GM11168 (cell line): ENCODE data around the gene CSE1L.
"Not testable (repeated sequence)": the region's sequence is repeated elsewhere in the genome, so short reads cannot be mapped to it uniquely, and the experiment has no call there.

Source experiments
- in situ Hi-C: fragments of 300-500 bp; cut with MboI; formaldehyde crosslinking; loops from one replicate; pipeline ENCODE4 v1.12.0; 2022; ENCODE audit warnings: low sequenced_read_pairs; ENCODE audit not compliant: unreplicated experiment

Gene CSE1L

GRCh38 chr20:49054056-49054643, 8.0 kb downstream of the CSE1L start:
- in situ Hi-C loops: no loop called here

- in situ Hi-C loops: no loop called here
Measured at GRCh38 chr20:49063279-49063678, 17.2 kb downstream of the CSE1L start.

GRCh38 chr20:49074521-49074920, 28.4 kb downstream of the CSE1L start:
- in situ Hi-C loops: no loop called here

GRCh38 chr20:49078310-49078709, 32.2 kb downstream of the CSE1L start:
- in situ Hi-C loops: no loop called here

GRCh38 chr20:49082295-49082694, 36.2 kb downstream of the CSE1L start:
- in situ Hi-C loops: not testable (repeated sequence)

GRCh38 chr20:49091104-49091503, 45.0 kb downstream of the CSE1L start:
- in situ Hi-C loops: no loop called here

- in situ Hi-C loops: no loop called here
Measured at GRCh38 chr20:49091762-49092161, 45.6 kb downstream of the CSE1L start.

- in situ Hi-C loops: no loop called here
Measured at GRCh38 chr20:49096203-49096730, 50.2 kb downstream of the CSE1L start.

GRCh38 chr20:49097159-49097558, 51.0 kb downstream of the CSE1L start:
- in situ Hi-C loops: no loop called here

- in situ Hi-C loops: no loop called here
Measured at GRCh38 chr20:49098136-49098535, 52.0 kb downstream of the CSE1L start.

GRCh38 chr20:49099011-49099410, 52.9 kb downstream of the CSE1L start:
- in situ Hi-C loops: no loop called here

GRCh38 chr20:49100292-49100691, 54.2 kb downstream of the CSE1L start:
- in situ Hi-C loops: not testable (repeated sequence)

GRCh38 chr20:49100972-49101371, 54.9 kb downstream of the CSE1L start:
- in situ Hi-C loops: no loop called here

- in situ Hi-C loops: no loop called here
Measured at GRCh38 chr20:49103019-49103418, 56.9 kb downstream of the CSE1L start.

GRCh38 chr20:49103647-49104364, 57.7 kb downstream of the CSE1L start:
- in situ Hi-C loops: no loop called here

GRCh38 chr20:49104365-49104648, 58.2 kb downstream of the CSE1L start:
- in situ Hi-C loops: no loop called here

- in situ Hi-C loops: not testable (repeated sequence)
Measured at GRCh38 chr20:49104979-49105547, 59.0 kb downstream of the CSE1L start.

GRCh38 chr20:49106328-49106727, 60.2 kb downstream of the CSE1L start:
- in situ Hi-C loops: no loop called here

- in situ Hi-C loops: no loop called here
Measured at GRCh38 chr20:49110767-49111694, 64.9 kb downstream of the CSE1L start.

- in situ Hi-C loops: no loop called here
Measured at GRCh38 chr20:49112596-49113274, 66.6 kb downstream of the CSE1L start.
